HG03571 (cell line): Measurements from ENCODE around the gene TBC1D17.
A peak's percentile ranks its signal among the peaks of the same experiment; 100 is the strongest.

Source experiments
- ATAC-seq: cut with Tn5 transposase; IDR thresholded peaks from one replicate; pipeline ENCODE4 v1.9.1; 2021; ENCODE audit not compliant: unreplicated experiment

The TBC1D17 gene

DNA sequence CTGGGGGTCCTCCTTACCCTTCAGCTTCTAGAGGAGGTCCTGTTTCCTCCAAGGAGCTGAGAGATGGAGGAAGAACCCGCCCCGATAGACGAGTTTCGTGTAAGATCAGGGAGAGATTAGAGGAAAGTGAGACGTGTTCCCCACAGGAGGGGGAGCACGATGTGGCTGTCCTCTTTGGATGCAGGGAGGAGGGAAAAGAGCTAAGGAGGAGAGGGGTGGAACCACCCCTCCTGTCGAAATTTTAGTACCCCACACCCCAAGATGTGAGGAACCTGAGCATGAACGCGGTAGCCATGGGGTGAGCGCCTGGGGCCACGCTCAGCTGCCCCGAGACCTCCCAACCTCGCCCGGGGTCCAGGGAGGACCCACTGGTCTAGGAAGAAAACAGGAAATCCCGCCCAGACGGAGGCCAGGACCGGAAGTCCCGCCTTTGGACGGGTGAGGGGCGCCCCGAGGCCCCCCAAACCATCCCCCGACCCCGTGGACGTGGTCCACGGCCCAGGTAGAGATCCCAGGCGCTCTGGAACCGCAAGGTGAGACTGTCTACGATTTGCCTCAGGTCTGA lies 1.6 kb upstream of the TBC1D17 start:
- no peak for ATAC-seq

DNA sequence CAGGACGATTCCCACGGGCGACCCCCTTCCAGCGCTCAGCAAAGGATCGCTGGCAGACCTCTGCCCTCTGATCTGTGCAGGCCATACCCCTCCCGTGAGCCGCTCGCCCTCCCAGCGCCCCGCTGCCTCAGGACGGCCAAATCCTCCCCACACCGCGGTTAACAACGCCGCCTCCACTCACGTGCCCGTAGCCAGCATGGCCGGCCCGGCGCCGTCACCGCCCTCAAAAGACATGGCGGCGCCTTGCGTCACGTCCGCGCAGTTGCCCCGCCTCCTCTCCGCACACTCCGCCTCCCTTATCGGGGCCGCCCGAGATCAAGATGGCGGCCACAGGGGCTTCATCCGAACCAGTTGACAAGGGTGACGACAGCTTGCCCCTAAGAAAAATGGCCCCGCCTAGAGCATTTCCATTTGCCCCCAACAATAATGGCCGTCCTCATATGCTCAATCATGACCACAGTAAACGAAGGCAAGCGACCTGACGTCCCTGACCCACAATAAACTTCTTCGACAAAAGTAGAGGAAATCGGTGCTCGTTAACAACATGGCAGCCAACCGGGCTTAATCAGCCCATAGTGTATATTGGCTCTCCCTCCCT lies 981 bp upstream of the TBC1D17 start:
- peak; percentile 45 for ATAC-seq

DNA sequence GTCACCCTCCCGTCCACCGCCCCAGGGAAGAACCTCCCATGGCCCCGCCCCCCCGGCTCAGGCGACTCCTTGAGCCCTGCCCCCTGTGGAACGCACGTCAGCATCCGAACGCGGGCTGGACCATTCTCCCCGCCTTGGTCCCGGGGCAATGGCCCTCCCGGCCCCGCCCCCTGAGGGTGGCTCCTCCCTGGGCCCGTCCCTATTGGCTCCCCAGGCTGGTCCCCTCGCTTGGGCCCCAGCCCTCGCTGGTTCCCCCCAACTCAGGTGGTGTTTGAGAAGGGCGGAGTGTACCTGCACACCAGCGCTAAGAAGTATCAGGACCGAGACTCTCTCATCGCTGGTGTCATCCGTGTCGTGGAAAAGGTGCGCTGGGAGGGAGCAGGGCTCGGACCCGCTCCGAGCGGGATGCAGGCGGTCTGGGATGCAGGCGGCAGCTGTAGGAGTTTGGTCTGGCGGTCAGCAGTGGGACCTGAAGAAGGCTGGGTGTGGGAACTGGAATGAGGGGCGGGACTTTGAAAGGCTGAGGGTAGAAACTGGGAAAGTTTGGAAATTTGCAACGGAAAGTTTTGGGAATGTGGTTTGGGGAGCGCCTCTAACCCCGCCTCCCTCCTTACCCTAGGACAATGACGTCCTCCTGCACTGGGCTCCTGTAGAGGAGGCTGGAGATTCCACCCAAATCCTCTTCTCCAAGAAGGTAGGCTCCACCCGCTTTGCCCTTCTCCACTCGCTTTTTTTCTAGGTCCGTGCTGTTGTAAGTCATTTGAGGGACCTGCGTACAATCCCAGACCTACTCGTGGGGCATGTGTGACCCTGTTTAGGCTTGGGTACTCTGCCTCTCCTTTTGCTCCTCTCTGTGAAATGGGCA lies 609 bp downstream of the TBC1D17 start:
- ATAC-seq: peak; percentile 43

DNA sequence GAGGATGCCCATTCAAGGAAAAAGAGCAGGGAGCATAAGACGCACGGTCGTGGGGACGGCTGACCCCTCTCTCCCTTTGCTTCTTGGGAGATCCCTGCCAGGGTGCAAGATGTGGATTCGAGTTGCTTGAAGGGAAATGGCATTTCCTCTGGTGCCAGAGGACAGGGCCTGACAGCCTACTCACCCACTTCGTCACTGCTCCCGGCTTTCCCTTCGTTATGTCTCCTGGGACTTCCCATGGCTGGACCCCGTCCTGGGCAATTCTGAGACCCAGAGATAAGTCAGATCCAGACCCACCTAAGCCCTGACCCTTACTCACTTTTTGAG lies 1.2 kb downstream of the TBC1D17 start:
- ATAC-seq: no peak

DNA sequence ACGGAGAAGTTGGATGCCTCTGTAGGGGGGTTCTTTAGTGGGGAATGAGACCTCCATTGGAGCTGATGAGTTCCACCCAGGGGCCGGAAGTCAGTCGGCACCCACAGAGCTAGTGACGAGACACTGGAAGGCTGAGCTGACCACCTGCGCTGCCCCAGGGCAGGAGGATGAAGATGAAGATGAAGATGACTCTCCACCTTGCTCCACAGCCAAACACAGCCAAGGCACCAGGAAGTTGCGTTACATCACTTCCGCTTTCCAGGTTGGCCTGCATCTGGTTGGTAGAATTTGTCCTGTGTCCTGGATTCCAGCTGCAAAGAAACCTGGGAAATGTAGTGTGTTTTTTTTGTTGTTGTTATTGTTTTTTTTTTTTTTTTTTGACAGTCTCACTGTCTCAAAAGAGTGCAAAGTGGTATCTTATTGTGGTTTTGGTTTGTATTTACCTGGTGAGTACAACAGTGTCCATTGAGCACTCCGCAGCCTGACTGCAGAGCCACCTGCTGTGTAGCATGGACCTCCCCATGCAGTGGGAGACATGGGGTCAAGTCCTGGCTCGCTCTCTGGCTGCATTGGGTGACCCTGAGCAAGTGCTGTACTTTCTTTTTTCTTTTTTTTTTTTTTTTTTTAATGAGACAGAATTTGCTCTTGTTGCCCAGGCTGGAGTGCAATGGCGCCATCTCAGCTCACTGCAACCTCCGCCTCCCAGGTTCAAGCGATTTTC lies 1.9 kb downstream of the TBC1D17 start:
- no peak for ATAC-seq

DNA sequence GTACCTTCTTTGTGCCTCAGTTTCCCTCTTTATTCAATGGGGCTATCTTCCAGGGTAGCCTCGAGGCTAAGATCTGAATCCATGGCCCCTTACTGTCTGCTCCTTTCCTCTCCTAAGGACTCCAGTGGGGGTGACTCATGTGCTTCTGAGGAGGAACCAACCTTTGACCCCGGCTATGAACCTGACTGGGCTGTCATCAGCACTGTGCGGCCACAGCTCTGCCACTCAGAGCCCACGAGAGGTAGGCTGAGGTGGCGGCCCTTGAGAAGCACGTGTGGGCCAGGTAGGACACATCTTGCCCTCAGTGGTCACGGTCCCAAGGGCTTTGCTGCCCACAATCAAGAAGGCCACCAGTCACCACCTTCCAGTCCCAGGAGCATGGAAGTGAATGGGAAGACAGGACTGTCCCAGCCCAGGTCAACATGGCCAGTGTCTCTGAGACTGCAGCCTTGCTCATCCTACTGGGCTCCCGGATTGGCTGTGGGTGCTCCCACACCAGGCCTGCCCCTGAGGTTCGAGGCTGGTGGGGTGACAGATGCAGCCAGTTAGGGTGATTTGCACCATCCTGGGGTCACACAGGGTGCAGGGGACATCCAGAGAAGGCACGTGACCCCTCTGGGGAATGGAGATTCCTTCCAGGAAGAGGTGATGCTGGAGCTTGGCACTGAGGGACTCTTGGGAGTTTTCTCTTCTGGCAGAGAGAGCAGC lies 2.8 kb downstream of the TBC1D17 start:
- ATAC-seq: no peak

DNA sequence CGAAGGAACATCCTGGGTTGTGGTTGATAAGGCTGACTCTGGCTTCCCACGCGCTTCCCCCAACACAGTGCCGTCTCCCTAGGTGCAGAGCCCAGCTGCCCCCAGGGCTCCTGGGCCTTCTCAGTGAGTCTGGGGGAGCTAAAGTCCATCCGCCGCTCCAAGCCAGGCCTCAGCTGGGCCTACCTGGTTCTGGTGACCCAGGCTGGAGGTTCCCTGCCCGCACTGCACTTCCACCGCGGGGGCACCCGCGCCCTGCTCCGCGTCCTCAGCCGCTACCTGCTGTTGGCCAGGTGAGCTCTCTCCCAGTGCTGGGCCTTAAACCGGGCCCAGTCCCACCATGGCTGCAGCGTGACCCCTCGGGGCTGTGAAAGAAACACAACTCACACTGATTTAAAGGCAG lies 3.7 kb downstream of the TBC1D17 start:
- ATAC-seq: no peak

DNA sequence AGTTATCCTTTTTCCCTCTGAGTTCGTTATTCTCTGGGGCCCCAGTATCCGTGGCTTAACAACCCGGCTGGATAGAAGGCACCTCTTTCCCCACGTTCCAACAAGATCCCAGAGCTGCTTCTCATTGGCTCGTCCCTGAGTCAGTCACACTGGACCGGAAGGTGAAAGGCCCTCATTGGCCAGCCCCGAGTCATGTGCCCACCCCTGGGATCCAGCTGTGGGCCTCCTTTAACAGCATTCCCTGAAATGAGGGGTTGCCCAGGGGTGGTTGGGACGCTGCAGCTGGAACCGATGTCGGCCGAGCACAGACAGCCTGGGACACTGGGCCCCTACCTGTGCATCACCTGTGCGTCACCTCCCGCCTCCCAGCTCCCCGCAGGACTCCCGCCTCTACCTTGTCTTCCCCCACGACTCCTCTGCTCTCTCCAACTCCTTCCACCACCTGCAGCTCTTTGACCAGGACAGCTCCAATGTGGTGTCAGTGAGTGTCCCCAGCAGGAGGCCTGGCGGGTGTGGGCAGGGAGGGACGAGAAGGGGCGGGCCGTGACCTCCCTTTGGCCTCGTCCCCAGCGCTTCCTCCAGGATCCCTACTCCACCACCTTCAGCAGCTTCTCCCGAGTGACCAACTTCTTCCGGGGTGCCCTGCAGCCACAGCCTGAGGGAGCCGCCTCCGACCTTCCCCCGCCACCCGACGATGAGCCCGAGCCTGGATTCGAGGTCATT lies 4.3 kb downstream of the TBC1D17 start:
- ATAC-seq: no peak

DNA sequence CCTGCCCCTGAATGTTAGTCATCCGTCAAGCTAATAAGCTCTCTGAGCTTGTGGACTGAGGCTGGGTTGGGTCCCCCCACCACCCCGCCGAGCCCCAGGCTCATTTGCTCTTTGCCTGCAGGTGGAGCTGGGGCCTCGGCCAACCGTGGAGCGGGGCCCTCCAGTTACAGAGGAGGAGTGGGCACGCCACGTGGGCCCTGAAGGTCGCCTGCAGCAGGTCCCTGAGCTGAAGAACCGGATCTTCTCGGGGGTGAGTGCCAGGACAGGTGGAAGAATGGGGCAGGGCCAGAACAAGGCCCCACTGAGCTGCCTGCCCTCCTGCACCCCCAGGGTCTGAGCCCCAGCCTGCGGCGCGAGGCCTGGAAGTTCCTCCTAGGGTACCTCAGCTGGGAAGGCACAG lies 5.1 kb downstream of the TBC1D17 start:
- ATAC-seq: no peak

DNA sequence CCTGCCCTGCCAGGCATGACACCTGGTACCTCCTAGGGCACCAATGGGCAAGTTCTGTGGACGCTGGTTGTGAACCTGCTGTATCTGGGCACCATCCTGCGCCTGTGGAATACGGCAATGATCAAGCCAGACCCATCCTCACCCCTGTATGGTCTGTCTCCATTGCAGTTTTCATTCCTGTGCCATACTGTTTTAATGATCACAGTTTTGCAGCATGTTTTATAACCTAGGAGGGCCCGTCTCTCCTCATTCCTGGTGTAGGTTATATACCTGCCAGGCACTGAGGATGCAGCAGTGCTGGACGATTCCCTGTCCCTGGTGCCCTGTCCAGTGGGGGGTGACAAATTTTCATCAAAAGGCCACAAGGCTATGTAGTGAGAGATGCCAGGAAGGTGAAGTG lies 5.6 kb downstream of the TBC1D17 start:
- no peak for ATAC-seq

DNA sequence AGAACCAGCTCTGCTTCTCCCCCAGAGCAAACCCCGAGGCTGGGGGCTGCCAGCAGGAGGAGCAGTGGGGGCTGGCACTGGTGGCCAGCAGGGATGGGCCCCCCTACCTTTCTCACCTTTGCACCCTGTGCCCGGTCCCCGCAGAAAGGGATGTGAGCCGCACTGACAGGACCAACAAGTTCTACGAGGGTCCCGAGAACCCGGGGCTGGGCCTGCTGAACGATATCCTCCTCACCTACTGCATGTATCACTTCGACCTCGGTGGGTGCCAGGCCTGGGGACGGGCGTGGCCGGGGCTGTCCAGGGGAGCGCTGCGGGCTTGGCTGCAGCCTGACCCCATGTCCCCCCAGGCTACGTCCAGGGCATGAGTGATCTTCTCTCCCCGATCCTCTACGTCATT lies 6.6 kb downstream of the TBC1D17 start:
- ATAC-seq: no peak

DNA sequence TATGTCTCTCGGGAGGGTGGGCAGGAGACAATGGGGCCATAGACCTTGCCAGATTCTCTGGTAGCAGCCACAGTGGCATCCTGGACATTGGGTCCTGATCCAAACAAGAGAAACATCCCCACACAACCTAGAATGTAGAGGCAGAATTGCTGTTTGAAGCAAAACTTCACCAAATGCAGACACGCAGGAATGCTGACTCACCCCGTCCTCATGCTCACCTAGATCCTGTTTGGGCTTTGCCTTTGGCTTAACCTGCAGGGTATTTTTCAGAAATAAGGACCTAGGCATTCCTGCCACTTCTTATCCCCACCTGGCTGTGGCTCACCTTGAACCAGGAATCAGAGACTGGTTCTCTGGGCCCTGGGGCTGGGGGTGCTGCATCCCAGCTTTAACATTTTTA lies 7.3 kb downstream of the TBC1D17 start:
- no peak for ATAC-seq

DNA sequence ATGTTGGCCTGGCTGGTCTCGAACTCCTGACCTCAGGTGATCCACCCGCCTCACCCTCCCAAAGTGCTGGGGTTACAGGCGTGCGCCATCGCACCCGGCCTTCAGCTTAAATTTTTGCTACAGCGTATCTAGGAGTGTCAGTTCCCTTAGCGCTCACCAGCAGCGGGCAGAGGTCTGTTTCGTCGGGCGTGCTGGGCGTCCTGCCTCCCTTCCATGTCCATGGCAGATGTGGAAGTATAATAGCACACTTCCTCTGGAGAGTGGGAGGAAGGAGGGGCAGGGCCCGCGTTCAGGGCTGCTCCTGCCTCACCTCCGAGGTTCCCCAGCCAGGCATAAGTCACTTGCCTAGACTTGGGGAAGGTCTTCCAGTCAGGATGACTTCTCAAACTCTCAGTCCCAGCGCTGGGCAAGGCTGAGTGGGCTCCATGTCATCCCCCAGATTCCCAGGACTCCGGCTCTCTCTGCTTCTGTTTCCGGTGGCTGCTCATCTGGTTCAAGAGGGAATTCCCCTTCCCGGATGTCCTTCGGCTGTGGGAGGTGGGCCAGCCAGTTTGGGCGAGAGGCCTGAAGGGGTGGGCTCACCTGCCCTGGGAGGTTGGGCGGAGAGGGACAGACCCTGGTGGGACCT lies 9.6 kb downstream of the TBC1D17 start:
- no peak for ATAC-seq

DNA sequence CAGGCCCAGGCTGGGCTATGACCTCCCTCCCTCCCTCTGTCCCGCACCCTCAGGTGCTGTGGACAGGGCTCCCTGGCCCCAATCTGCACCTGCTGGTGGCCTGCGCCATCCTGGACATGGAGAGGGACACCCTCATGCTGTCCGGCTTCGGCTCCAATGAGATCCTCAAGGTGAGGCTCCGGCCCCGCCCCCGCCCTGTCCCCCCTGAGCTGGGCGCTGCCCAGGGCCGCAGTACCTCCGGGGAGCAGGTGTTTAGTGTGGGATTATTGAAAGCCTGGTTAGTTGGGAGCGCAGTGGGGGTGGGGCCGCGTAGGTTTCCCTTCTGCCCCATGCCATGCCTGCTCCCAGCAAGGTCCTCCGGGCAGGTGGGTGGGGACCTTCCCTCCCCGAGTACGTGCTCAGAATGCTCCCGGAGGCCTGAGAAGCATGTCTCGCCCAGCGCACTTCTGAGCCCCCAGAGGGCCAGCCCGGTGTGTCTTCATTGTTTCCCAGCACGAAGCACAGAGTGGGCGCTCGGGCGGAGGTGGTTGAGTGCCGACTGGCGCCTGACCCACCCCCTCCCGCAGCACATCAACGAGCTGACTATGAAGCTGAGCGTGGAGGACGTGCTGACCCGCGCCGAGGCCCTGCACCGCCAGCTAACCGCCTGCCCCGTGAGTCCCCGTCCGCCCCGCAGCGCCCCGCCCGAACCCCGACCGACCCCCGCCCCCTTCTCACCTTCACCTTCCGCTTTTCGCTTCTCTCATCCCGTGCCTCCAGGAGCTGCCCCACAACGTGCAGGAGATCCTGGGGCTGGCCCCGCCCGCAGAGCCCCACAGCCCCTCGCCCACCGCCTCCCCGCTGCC lies 10.4 kb downstream of the TBC1D17 start:
- ATAC-seq: no peak

DNA sequence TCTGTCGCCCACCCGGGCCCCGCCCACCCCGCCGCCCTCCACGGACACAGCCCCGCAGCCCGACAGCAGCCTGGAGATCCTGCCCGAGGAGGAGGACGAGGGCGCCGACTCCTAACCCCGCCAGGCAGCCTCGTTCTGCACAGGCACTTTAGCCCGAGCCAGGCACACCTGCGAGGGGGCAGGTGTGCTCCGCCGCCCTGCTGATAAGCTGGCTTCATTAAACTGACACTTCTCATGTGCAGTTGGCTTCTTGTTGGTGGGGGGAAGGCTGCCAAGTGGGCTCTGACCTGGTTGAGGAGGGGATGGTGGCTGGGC lies 11.0 kb downstream of the TBC1D17 start:
- ATAC-seq: no peak

DNA sequence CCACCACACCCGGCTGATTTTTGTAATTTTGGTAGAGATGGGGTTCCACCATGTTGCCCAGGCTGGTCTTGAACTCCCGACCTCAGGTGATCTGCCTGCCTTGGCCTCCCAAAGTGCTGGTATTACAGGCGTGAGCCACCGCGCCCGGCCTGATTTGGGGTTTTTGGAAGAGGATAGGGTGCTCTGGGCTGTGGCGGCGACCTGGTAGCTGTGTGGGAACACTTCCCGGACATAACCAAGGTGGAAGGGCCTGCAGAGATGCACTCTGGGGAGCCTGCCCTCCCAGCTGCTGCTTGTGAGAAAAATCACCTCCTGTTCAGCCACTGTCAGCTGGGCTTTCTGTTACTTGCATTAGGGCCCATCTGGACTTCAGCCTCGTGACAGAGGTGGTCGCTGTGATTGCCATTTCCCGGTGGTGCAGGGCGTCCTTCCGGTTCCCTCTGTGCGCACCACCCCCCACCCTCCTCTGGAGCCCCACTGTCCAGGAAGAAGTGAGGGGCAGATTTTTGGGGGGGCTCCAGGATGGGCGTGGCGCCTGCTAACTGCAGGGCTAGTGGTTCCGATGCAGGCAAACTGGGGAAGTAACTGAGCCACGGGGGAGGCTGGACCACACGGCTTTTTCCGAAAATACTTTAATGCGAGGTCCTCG lies 11.7 kb downstream of the TBC1D17 start:
- no peak for ATAC-seq

DNA sequence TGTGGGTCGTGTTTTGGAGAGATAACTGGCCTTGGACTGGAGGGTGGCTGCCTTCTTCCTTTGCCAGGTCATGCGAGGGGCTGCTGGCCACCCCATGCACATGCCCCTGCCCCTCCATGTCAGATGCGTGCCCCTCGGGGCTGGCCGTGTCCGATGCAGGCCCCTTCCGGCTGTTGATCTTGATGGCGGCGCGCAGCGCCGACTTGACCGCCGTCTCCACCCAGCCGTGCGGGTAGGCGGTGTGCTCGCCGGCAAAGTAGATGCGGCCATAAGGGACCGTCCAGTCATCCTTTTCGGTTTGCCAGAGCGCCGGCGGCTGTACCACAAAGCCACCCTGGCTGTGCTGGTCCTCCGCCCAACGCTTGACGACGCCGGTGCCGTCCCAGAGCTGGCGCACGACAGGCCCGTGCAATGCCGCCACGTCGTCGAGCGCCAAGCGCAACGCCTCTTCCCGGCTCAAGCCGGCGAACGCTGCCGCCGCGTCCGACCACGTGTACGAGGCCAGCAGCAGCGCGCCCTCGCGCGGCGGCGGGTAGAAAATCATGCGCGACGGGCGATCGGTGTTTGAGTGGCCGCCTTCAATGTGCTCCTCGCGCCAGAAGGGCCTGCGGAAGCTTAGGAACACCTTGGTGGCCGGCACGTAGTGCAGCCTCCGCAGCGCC lies 12.3 kb downstream of the TBC1D17 start:
- no peak for ATAC-seq
